Keratinocyte (primary cell): ENCODE data around the gene LMO2. TPM values are rescaled to one million over a fixed set of nuclear protein-coding genes. Genes with fewer than 3 reads are reported as not detected.

Source experiments
- DNase-seq: peaks from one replicate; pipeline ENCODE4 v3.0.0-alpha.2; 2011; ENCODE audit warnings: low read depth, missing footprints, low spot score
- FAIRE-seq: peaks from 2 replicates; lab custom pipeline; 2011; peaks lifted over from hg19 to GRCh38; lab: Jason Lieb, UNC
- H2AFZ ChIP-seq: 2 replicates; pipeline ENCODE4 v1.6.0; 2012; ENCODE audit warnings: low read length, control low read depth, inconsistent platforms; ENCODE audit not compliant: control insufficient read depth
- H3K27ac ChIP-seq: 2 replicates; pipeline ENCODE4 v1.5.1; 2011; ENCODE audit warnings: low read length; ENCODE audit not compliant: control insufficient read depth, insufficient read depth
- H3K27me3 ChIP-seq: 3 replicates; pipeline ENCODE4 v1.6.0; 2011; ENCODE audit warnings: low read length; ENCODE audit not compliant: control insufficient read depth, insufficient read depth; ENCODE audit errors: extremely low read depth
- H3K36me3 ChIP-seq, 2 experiments: 2 replicates in 1 of 2; 3 replicates in 1 of 2; pipeline ENCODE4 v1.5.1; 2011; ENCODE audit warnings: low read length in 2 of 2, mild to moderate bottlenecking in 1 of 2; ENCODE audit not compliant: control insufficient read depth in 2 of 2, insufficient read depth in 2 of 2; ENCODE audit errors: extremely low read depth in 1 of 2
- H3K4me1 ChIP-seq: 3 replicates; pipeline ENCODE4 v1.5.1; 2011; ENCODE audit warnings: low read length; ENCODE audit not compliant: control insufficient read depth, insufficient read depth; ENCODE audit errors: extremely low read depth
- H3K4me2 ChIP-seq: 3 replicates; pipeline ENCODE4 v1.6.0; 2011; ENCODE audit warnings: low read depth, low read length; ENCODE audit not compliant: control insufficient read depth, insufficient read depth; ENCODE audit errors: extremely low read depth
- H3K4me3 ChIP-seq, 3 experiments: fragments of 200-600 bp in 1 of 3; sonication (generic) in 1 of 3; 2 replicates in 2 of 3; 3 replicates in 1 of 3; pipeline ENCODE4 v1.5.1; 2011 to 2016; ENCODE audit warnings: low read length in 3 of 3, mild to moderate bottlenecking in 3 of 3, control low read depth in 2 of 3, inconsistent platforms in 1 of 3, low read depth in 1 of 3, mixed read lengths in 1 of 3, mixed run types in 1 of 3, moderate library complexity in 1 of 3; ENCODE audit not compliant: control insufficient read depth in 2 of 3, insufficient read depth in 2 of 3; ENCODE audit errors: extremely low read depth in 1 of 3
- H3K79me2 ChIP-seq: 2 replicates; pipeline ENCODE4 v1.6.0; 2012; ENCODE audit warnings: low read length; ENCODE audit not compliant: control insufficient read depth, insufficient read depth
- H3K9ac ChIP-seq: 3 replicates; pipeline ENCODE4 v1.6.0; 2011; ENCODE audit warnings: low read length; ENCODE audit not compliant: control insufficient read depth, insufficient read depth; ENCODE audit errors: extremely low read depth
- H3K9me1 ChIP-seq: 3 replicates; pipeline ENCODE4 v1.6.0; 2011; ENCODE audit warnings: low read length; ENCODE audit not compliant: control insufficient read depth, insufficient read depth; ENCODE audit errors: extremely low read depth
- H3K9me3 ChIP-seq: 2 replicates; pipeline ENCODE4 v1.5.1; 2012; ENCODE audit warnings: low read depth, low read length; ENCODE audit not compliant: control insufficient read depth
- H4K20me1 ChIP-seq: 3 replicates; pipeline ENCODE4 v1.6.0; 2011; ENCODE audit warnings: low read length; ENCODE audit not compliant: control insufficient read depth, insufficient read depth; ENCODE audit errors: extremely low read depth
- EZH2 ChIP-seq: IDR thresholded peaks from one replicate; pipeline ENCODE4 v1.6.1; 2012; ENCODE audit warnings: inconsistent platforms, mild to moderate bottlenecking, low read length, moderate library complexity
- dilution Hi-C: fragments of 300-500 bp; cut with MboI; formaldehyde crosslinking; loops from one replicate; pipeline ENCODE4 v1.7.0; 2020; ENCODE audit warnings: low sequenced_read_pairs; ENCODE audit not compliant: extremely low pct_ligation_motif_present
- polyA plus RNA-seq, 5 experiments: library from polyadenylated mRNA; depleted of rRNA in 3 of 5; stranded (reverse) in 3 of 5; stranded (forward) in 1 of 5; unstranded in 1 of 5; fragments of >200 nt; gene quantifications; 1 replicate in 1 of 5; 2 replicates in 3 of 5; 3 replicates in 1 of 5; pipeline versions ENCODE4 v1.2.1 to v1.2.3, GENCODE V29; 2011 to 2012; ENCODE audit warnings: missing spikeins in 2 of 5, low read depth in 1 of 5, low replicate concordance in 1 of 5
- TF ChIP-seq, protein P1 (sequence below), 3 experiments: IDR thresholded peaks in 1 of 3; conservative IDR thresholded peaks in 1 of 3; optimal IDR thresholded peaks in 1 of 3; 2 replicates in 2 of 3; 3 replicates in 1 of 3; pipeline versions ENCODE3 to v1.5.1; 2011; ENCODE audit warnings: low read length in 3 of 3, mild to moderate bottlenecking in 3 of 3, moderate library complexity in 2 of 3, control low read depth in 1 of 3, inconsistent platforms in 1 of 3; ENCODE audit not compliant: insufficient read depth in 2 of 3; ENCODE audit errors: extremely low read depth in 1 of 3

LMO2 gene
- polyA plus RNA-seq, 1 donor (not counting 4 experiments of a cell fraction or from before 2014, with no cell fraction given): 1.1 TPM

DNA sequence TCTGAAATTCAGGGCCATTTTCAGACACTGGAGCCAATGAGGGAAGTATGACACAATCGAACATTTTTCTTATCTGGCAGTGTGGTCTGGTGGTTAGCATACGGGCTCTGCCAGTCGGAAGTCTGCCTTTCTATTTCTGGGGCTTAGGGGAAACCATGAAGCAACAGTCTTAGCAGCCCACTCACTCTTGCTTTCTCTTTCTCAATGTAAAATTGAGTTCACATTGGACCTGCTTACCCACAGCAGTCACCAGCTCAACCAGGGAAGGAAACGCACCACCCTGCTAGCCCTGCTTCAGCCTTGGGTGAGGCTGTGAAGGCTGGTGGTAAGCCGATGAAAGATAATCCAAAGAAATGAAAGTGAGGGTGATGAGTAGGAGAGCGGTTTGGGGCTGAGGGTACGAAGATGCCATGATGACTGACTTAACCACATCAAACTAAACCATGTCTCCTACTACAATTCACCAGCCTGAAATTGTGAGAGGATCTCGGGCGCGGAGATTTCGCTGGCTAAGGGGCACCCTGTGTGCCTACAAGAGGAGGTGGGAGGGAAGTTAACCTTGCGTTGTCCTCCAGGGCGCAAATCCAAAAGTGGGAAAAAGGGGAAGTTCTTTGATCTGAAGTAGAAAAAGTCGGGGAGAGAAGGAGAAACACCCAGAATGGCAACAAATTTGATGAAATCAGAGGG is 2.0 kb upstream of the LMO2 start:
- FAIRE-seq (no peak), DNase-seq (no peak)
- Histone ChIP-seq H3K27me3 (no peaks in the 10 kb centered on the region), H3K79me2 (no peaks in the 10 kb centered on the region), H3K4me3 (no peak overlapping the region), H4K20me1 (no peaks in the 10 kb centered on the region), H3K9me1 (no peaks in the 10 kb centered on the region), H3K27ac (no peak overlapping the region), H3K36me3 (no peaks in the 10 kb centered on the region), H3K4me1 (peaks cover 26% of the 10 kb centered on the region), H2AFZ (no peak overlapping the region), H3K4me2 (no peak overlapping the region), H3K9me3 (no peaks in the 10 kb centered on the region), H3K9ac (no peak overlapping the region)
- dilution Hi-C loops: no loop called here
- TF ChIP-seq EZH2: no peak
- TF ChIP-seq, protein P1, sequence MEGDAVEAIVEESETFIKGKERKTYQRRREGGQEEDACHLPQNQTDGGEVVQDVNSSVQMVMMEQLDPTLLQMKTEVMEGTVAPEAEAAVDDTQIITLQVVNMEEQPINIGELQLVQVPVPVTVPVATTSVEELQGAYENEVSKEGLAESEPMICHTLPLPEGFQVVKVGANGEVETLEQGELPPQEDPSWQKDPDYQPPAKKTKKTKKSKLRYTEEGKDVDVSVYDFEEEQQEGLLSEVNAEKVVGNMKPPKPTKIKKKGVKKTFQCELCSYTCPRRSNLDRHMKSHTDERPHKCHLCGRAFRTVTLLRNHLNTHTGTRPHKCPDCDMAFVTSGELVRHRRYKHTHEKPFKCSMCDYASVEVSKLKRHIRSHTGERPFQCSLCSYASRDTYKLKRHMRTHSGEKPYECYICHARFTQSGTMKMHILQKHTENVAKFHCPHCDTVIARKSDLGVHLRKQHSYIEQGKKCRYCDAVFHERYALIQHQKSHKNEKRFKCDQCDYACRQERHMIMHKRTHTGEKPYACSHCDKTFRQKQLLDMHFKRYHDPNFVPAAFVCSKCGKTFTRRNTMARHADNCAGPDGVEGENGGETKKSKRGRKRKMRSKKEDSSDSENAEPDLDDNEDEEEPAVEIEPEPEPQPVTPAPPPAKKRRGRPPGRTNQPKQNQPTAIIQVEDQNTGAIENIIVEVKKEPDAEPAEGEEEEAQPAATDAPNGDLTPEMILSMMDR (optimal IDR thresholded peaks at IDR 0.05 in 1 of 3, IDR thresholded peaks at IDR 0.05 in 1 of 3, conservative IDR thresholded peaks at IDR 0.05 in 1 of 3; ENCODE audit: extremely low read depth in 1 of 3, insufficient read depth in 2 of 3, low read length in 3 of 3): no peak

DNA sequence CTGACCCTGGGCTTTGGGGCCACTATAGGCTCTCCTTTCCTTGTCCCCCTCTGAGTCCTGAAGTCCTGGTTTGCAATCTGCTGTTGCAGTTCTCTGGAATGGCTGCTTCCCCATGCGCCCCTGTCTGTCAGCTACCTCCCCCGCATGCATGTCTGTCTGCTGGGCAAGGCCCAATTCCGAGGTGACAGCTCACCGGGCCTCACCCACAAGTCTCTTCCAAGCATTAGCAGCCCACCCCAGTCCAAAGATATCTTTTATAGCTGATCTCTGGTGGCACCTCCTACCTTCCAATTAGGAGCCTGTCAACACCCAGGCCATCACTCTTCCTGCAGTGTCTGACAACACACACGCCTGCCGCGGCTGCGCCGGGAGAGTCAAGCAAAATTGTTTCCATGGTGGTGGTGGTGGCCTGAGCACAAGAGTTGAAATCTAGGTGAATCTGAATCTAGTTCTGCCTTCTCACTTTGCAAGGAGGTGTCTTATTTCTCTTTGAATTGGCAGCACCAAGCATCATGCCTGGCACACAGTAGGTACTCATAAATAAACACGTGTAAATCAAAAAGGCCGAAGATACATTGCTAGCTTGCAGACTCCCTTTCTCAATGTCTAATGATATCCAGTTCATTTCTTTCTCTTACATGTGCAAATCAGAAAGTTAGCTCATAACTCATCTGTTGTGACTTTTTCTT is 1.2 kb upstream of the LMO2 start:
- FAIRE-seq (no peak), DNase-seq (no peak)
- H3K4me3 ChIP-seq: no peak overlapping the region
- H3K9me3 ChIP-seq: no peaks in the 10 kb centered on the region
- H3K27ac ChIP-seq: no peak overlapping the region
- dilution Hi-C loops: no loop called here
- no peak overlapping the region for H3K9ac ChIP-seq
- no peaks in the 10 kb centered on the region for H3K9me1 ChIP-seq
- H3K79me2 ChIP-seq: no peaks in the 10 kb centered on the region
- H4K20me1 ChIP-seq: no peaks in the 10 kb centered on the region
- TF ChIP-seq, protein P1 (optimal IDR thresholded peaks at IDR 0.05 in 1 of 3, IDR thresholded peaks at IDR 0.05 in 1 of 3, conservative IDR thresholded peaks at IDR 0.05 in 1 of 3; ENCODE audit: extremely low read depth in 1 of 3, insufficient read depth in 2 of 3, low read length in 3 of 3): no peak
- no peak for TF ChIP-seq EZH2
- H3K36me3 ChIP-seq: no peaks in the 10 kb centered on the region
- no peak overlapping the region for H3K4me2 ChIP-seq
- H3K4me1 ChIP-seq: peaks cover 23% of the 10 kb centered on the region
- H2AFZ ChIP-seq: no peak overlapping the region
- peaks cover 5% of the 10 kb centered on the region for H3K27me3 ChIP-seq
